HL-60 (cell line): ENCODE results near the gene TMEM170A.
"Not testable (repeated sequence)": the region's sequence is repeated elsewhere in the genome, so short reads cannot be mapped to it uniquely, and the experiment has no call there.

Experiments
- POLR2AphosphoS5 ChIP-seq: IDR thresholded peaks from 2 replicates; pipeline ENCODE4 v1.6.1; 2012; ENCODE audit warnings: low read depth
- TF ChIP-seq, protein P1 (sequence below): IDR thresholded peaks from one replicate; pipeline ENCODE4 v1.5.1; 2011; ENCODE audit warnings: low read length, control low read depth, inconsistent platforms; ENCODE audit not compliant: insufficient read depth
- TF ChIP-seq, protein P2 (sequence below): IDR thresholded peaks from 2 replicates; pipeline ENCODE4 v1.6.1; 2012; ENCODE audit warnings: low read depth; ENCODE audit not compliant: insufficient replicate concordance

DNA sequence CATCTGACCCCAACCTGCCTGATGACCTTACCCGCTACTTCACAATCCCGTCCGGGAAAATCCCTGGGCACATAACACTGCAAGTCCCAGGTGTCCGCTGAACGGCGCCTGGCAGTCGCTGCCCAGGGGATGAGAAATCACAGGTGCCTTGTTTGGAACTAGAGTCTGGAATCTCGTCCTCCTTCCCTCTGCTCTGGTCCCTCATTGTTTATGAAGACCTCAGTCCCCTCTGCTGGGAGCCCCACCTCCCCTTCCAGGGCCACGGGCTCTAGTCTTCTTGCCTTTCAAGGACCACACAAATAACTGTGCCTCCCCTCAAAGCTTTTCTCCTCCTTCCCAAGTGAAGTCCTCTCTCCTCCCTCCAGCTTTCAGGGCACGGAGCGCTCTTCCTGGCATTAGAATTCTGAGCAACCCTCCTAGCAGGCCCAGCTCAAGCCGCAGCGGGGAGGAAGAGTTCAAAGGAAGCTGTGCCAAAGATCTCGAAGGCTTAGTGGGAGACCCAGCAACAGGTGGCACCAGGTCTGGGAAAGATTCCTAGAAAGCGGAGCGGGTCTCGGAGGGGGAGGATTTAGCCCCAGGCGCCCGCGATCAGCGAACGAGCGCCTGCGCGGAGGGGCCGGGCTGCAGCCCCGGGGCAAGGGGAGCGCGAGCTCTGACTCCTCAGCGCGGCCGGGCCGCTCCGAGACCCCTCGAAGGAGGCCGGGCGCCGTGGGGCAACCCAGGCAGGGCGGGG is 934 bp downstream of the TMEM170A start:
- not testable (repeated sequence) for TF ChIP-seq POLR2AphosphoS5
- TF ChIP-seq, protein P1, sequence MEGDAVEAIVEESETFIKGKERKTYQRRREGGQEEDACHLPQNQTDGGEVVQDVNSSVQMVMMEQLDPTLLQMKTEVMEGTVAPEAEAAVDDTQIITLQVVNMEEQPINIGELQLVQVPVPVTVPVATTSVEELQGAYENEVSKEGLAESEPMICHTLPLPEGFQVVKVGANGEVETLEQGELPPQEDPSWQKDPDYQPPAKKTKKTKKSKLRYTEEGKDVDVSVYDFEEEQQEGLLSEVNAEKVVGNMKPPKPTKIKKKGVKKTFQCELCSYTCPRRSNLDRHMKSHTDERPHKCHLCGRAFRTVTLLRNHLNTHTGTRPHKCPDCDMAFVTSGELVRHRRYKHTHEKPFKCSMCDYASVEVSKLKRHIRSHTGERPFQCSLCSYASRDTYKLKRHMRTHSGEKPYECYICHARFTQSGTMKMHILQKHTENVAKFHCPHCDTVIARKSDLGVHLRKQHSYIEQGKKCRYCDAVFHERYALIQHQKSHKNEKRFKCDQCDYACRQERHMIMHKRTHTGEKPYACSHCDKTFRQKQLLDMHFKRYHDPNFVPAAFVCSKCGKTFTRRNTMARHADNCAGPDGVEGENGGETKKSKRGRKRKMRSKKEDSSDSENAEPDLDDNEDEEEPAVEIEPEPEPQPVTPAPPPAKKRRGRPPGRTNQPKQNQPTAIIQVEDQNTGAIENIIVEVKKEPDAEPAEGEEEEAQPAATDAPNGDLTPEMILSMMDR = not testable (repeated sequence)
- TF ChIP-seq, protein P2, sequence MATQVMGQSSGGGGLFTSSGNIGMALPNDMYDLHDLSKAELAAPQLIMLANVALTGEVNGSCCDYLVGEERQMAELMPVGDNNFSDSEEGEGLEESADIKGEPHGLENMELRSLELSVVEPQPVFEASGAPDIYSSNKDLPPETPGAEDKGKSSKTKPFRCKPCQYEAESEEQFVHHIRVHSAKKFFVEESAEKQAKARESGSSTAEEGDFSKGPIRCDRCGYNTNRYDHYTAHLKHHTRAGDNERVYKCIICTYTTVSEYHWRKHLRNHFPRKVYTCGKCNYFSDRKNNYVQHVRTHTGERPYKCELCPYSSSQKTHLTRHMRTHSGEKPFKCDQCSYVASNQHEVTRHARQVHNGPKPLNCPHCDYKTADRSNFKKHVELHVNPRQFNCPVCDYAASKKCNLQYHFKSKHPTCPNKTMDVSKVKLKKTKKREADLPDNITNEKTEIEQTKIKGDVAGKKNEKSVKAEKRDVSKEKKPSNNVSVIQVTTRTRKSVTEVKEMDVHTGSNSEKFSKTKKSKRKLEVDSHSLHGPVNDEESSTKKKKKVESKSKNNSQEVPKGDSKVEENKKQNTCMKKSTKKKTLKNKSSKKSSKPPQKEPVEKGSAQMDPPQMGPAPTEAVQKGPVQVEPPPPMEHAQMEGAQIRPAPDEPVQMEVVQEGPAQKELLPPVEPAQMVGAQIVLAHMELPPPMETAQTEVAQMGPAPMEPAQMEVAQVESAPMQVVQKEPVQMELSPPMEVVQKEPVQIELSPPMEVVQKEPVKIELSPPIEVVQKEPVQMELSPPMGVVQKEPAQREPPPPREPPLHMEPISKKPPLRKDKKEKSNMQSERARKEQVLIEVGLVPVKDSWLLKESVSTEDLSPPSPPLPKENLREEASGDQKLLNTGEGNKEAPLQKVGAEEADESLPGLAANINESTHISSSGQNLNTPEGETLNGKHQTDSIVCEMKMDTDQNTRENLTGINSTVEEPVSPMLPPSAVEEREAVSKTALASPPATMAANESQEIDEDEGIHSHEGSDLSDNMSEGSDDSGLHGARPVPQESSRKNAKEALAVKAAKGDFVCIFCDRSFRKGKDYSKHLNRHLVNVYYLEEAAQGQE = not testable (repeated sequence)
